Epithelial cell of esophagus (primary cell): ENCODE measurements around the gene CDK7.

Experiments
- DNase-seq: peaks from one replicate; pipeline ENCODE4 v3.0.0; 2010; ENCODE audit warnings: low read depth
- H3K4me3 ChIP-seq: 2 replicates; pipeline ENCODE4 v1.5.1; 2011; ENCODE audit warnings: mild to moderate bottlenecking, low read length, control low read depth
- CTCF ChIP-seq: IDR thresholded peaks from 2 replicates; pipeline ENCODE4 v1.5.1; 2011; ENCODE audit warnings: low read depth, mild to moderate bottlenecking, low read length, control low read depth, inconsistent platforms; ENCODE audit not compliant: insufficient read depth; ENCODE audit errors: missing control alignments

CDK7 gene

GRCh38 chr5:69305512-69305911 lies 70.8 kb downstream of the CDK7 start:
- no peak overlapping the region for H3K4me3 ChIP-seq
- no peak for TF ChIP-seq CTCF
- no peak for DNase-seq

- no peak for TF ChIP-seq CTCF
- DNase-seq: no peak
- no peak overlapping the region for H3K4me3 ChIP-seq
Measured at GRCh38 chr5:69308046-69308553, 73.4 kb downstream of the CDK7 start.

- no peak for DNase-seq
- H3K4me3 ChIP-seq: no peak overlapping the region
- no peak for TF ChIP-seq CTCF
Measured at GRCh38 chr5:69309380-69309779, 74.7 kb downstream of the CDK7 start.

GRCh38 chr5:69312459-69313160 lies 77.9 kb downstream of the CDK7 start:
- TF ChIP-seq CTCF: no peak
- DNase-seq: no peak
- no peak overlapping the region for H3K4me3 ChIP-seq

- no peak for TF ChIP-seq CTCF
- no peak overlapping the region for H3K4me3 ChIP-seq
- no peak for DNase-seq
Measured at GRCh38 chr5:69313428-69313827, 78.7 kb downstream of the CDK7 start.

- no peak overlapping the region for H3K4me3 ChIP-seq
- no peak for TF ChIP-seq CTCF
- DNase-seq: no peak
Measured at GRCh38 chr5:69315972-69316371, 81.3 kb downstream of the CDK7 start.

GRCh38 chr5:69317391-69317790 lies 82.7 kb downstream of the CDK7 start:
- H3K4me3 ChIP-seq: no peak overlapping the region
- no peak for DNase-seq
- TF ChIP-seq CTCF: no peak
